ENCODE results near the gene MED26.

MED26 gene

GRCh38 chr19:16668176-16668575 lies 40.2 kb upstream of the MED26 start:
- no peak for TF ChIP-seq CTCF (IDR thresholded peaks at IDR 0.05; ENCODE audit: low read depth, low read length)

GRCh38 chr19:16661480-16662034 lies 33.6 kb upstream of the MED26 start:
- no peak for TF ChIP-seq CTCF (IDR thresholded peaks at IDR 0.05; ENCODE audit: low read depth, low read length)
- peak overlapping the region; percentile 73 for H3K4me3 ChIP-seq (ENCODE audit: low read depth, low read length)

More at GRCh38 chr19:16668176-16668575, 40.2 kb upstream of the MED26 start:
- H3K4me3 ChIP-seq (ENCODE audit: low read depth, low read length): no peak overlapping the region

- peak within 1 kb of the TSS; percentile 73 for H3K4me3 ChIP-seq (ENCODE audit: low read depth, low read length)
- no peak for TF ChIP-seq CTCF (IDR thresholded peaks at IDR 0.05; ENCODE audit: low read depth, low read length)
Measured at GRCh38 chr19:16660763-16661479, 32.9 kb upstream of the MED26 start, which contains the start of gene TMEM38A. Gene TMEM38A (plus strand): TSS chr19:16661139. CDS start chr19:16661218, 79 bp downstream.

- TF ChIP-seq CTCF (IDR thresholded peaks at IDR 0.05; ENCODE audit: low read depth, low read length): no peak
- H3K4me3 ChIP-seq (ENCODE audit: low read depth, low read length): peak within 1 kb of the TSS; percentile 73
Measured at GRCh38 chr19:16659832-16660708, 32.1 kb upstream of the MED26 start, which contains the start of gene SMIM7. Gene SMIM7 (minus strand): TSS chr19:16660144. CDS start chr19:16660110, 34 bp downstream.

- peak overlapping the region; percentile 73 for H3K4me3 ChIP-seq (ENCODE audit: low read depth, low read length)
- no peak for TF ChIP-seq CTCF (IDR thresholded peaks at IDR 0.05; ENCODE audit: low read depth, low read length)
Measured at GRCh38 chr19:16659464-16659831, 31.4 kb upstream of the MED26 start.

GRCh38 chr19:16657384-16657783 lies 29.4 kb upstream of the MED26 start:
- H3K4me3 ChIP-seq (ENCODE audit: low read depth, low read length): no peak overlapping the region
- TF ChIP-seq CTCF (IDR thresholded peaks at IDR 0.05; ENCODE audit: low read depth, low read length): no peak
